Measurements from ENCODE around the gene PLEKHG7. TPM values are rescaled to one million over a fixed set of nuclear protein-coding genes. Genes with fewer than 3 reads are reported as not detected.

Gene PLEKHG7
- total RNA-seq, 8 experiments from 2014 or later: 0.05 to 0.91 (median 0.20) TPM

DNA sequence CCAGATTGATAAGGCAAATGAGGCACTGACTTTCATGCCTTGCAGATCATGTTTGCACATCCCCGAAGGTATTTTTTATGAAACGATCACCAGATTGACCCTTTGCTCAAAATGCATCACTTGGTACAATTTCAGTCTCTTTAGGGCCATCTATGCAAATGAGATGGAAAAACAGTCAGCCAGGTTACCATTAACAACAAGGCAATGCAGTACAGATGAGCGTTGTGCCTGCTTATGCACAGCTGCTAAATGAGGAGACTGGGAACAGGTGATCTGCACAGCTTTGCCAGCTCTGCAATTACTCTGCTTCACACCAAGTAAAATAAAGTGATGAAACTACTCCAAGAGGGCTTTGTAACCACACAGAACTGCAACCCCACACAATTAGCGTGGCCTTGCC lies 26.1 kb upstream of the PLEKHG7 start:
- in situ Hi-C loops (cut with MboI; ENCODE audit: low pct_unique_long_range_greater_than_20kb in 2 of 9, low sequenced_read_pairs in 9 of 9, unreplicated experiment in 9 of 9): no loop called here
- Histone ChIP-seq H3K4me3 (no peak overlapping the region), H3K4me1 (replicated peaks in 1 of 2) (no peaks in the 10 kb centered on the region), H3K27ac (no peak overlapping the region)
- 50 to 100% (median 78%) methylated on average over 1 to 4 of the region's 4 CpGs for WGBS, 10 experiments
- peak in 1 of 8 experiments; percentile 45 for ATAC-seq (replicated peaks in 6 of 8)

DNA sequence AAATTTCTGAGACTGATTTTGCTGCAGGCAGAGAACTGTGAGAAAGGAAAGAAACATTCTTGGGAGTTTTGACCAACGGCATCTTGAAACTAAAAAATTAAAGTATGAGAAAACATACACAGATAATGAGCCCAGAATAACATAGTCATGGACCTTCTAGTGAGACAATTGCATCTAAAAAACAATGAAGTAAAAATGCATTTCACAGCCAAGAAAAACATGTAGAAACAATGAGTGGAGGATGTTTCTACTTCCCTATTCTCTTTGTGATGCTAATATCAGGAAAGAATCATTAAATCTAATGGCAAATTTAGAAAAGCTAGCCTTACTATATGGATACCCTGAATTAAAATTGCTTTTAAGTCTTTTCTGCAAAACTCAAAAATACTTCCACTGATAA lies 12.2 kb upstream of the PLEKHG7 start:
- Histone ChIP-seq H3K27ac (no peak overlapping the region), H3K4me3 (no peak overlapping the region), H3K4me1 (replicated peaks in 1 of 2) (no peaks in the 10 kb centered on the region)
- WGBS, 10 experiments: 44 to 100% (median 61%) methylated on average over 1 of the region's 1 CpG; no CpG with 5 or more reads in 2 of the 10 experiments
- in situ Hi-C loops (cut with MboI; ENCODE audit: low pct_unique_long_range_greater_than_20kb in 2 of 9, low sequenced_read_pairs in 9 of 9, unreplicated experiment in 9 of 9): no loop called here
- ATAC-seq (replicated peaks in 6 of 8): no peak

DNA sequence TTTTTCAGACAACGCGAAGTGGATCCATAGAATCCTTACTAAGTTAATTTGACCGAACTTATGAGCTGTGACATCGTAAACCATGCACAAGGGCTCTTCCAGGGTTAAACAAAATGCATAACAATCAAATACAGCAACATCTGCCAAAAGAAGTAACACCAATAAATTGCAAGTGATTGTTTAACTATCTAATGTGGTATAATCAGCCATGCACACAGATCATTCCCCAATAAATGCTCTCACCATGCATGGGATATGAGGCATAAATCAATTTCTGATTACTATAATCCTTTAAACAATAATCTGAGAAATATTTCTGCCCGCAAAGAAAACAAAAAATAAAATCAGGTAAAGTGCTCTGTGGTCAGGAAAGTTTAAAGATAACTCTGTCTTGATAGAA lies 7.7 kb upstream of the PLEKHG7 start:
- H3K4me1 ChIP-seq (replicated peaks in 1 of 2): no peaks in the 10 kb centered on the region
- no peak overlapping the region for H3K4me3 ChIP-seq
- no peak overlapping the region for H3K27ac ChIP-seq
- whole genome bisulfite sequencing, 10 experiments: 63 to 100% (median 91%) methylated on average over 2 to 5 of the region's 5 CpGs; no CpG with 5 or more reads in 1 of the 10 experiments
- in situ Hi-C loops (cut with MboI; ENCODE audit: low pct_unique_long_range_greater_than_20kb in 2 of 9, low sequenced_read_pairs in 9 of 9, unreplicated experiment in 9 of 9): no loop called here
- no peak for ATAC-seq (replicated peaks in 6 of 8)

DNA sequence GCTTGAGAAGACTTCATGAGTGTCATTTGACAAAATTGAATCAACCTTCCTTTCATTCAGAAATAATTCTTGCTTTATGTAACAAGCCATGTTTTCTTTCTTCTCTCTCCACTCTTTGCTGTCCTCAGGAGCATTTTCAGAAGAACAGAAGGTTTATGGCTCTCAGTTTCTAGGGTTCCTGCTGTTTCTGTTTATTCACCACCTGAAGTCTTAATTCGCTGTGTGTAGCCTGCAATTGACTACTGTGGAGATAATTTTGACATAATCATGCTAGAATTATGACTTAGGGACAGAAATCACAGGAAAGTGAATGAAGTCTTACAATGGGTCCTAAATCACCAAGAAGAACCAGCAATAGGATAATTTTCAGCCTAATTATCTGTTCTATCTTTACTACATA lies 7.2 kb upstream of the PLEKHG7 start:
- Histone ChIP-seq H3K27ac (no peak overlapping the region), H3K4me3 (no peak overlapping the region), H3K4me1 (replicated peaks in 1 of 2) (no peaks in the 10 kb centered on the region)
- ATAC-seq (replicated peaks in 6 of 8): no peak
- 25 to 100% (median 85%) methylated on average over 1 of the region's 1 CpG; no CpG with 5 or more reads in 2 of the 10 experiments for WGBS, 10 experiments
- in situ Hi-C loops (cut with MboI; ENCODE audit: low pct_unique_long_range_greater_than_20kb in 2 of 9, low sequenced_read_pairs in 9 of 9, unreplicated experiment in 9 of 9): no loop called here

DNA sequence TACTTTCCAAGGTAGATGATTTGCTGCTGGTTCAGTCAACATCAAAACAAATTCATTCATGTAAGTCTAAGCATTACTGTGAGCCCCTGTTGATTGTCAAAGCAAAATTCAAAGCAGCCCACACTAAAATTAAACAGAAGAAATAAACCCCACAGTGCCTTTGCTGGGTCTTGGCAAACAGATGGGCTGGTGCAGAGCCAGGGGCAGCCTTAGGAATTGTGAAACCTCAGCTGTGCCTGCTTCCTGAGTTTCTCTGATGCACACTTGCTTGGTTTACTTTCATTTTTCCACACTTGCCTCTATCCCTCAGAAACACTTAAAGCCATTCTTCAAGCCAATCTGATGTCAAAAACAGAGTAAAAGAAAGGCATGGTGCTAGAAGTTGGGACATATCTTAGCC lies 6.6 kb upstream of the PLEKHG7 start:
- Histone ChIP-seq H3K27ac (no peak overlapping the region), H3K4me1 (replicated peaks in 1 of 2) (no peaks in the 10 kb centered on the region), H3K4me3 (no peak overlapping the region)
- ATAC-seq (replicated peaks in 6 of 8): peak in 2 of 8 experiments; percentile 39 to 43
- in situ Hi-C loops (cut with MboI; ENCODE audit: low pct_unique_long_range_greater_than_20kb in 2 of 9, low sequenced_read_pairs in 9 of 9, unreplicated experiment in 9 of 9): no loop called here

DNA sequence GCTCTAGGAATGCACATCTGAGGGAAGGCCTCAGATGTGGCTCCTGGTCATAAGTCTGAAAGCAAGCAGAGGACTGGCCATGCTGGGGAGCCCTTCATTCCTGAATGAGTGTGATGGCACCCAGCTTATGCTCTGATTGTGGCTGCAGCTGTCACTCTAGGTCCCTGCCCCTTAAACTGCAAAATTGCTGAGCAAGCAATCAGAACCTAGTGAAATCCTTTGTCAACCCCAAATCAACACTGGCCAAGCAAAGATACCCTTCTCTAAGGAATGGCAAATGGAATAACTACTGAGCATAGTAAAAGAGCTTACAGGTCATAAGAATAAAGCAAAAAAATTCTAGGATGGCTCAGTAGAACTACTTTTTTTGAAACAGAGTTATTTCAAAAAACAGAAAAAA lies 4.3 kb upstream of the PLEKHG7 start:
- Histone ChIP-seq H3K4me1 (replicated peaks in 1 of 2) (no peaks in the 10 kb centered on the region), H3K4me3 (no peak overlapping the region), H3K27ac (no peak overlapping the region)
- ATAC-seq (replicated peaks in 6 of 8): no peak
- in situ Hi-C loops (cut with MboI; ENCODE audit: low pct_unique_long_range_greater_than_20kb in 2 of 9, low sequenced_read_pairs in 9 of 9, unreplicated experiment in 9 of 9): no loop called here

DNA sequence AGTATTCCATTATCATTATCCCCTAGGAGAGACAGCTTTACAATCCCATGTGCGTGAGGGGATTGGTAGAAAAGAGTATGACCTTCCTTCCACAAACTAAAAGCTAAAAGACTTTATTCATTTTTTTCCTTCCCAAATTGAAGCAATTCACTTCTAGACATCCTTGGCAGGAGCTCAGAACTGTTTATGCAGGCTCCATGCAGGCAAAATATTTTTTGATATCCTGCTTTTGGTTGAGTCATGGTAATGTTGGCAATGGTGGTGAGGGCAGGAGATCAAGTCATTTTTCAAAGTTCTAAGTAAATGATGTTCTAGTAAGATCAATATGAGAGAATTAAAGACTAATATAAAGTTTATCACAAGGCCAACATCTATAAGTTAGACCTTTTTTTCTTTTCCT lies 1.3 kb upstream of the PLEKHG7 start:
- in situ Hi-C loops (cut with MboI; ENCODE audit: low pct_unique_long_range_greater_than_20kb in 2 of 9, low sequenced_read_pairs in 9 of 9, unreplicated experiment in 9 of 9): no loop called here
- WGBS, 10 experiments: 78 to 100% (median 100%) methylated on average over 1 of the region's 1 CpG; no CpG with 5 or more reads in 5 of the 10 experiments
- H3K4me3 ChIP-seq: no peak overlapping the region
- no peaks in the 10 kb centered on the region for H3K4me1 ChIP-seq (replicated peaks in 1 of 2)
- no peak overlapping the region for H3K27ac ChIP-seq
- ATAC-seq (replicated peaks in 6 of 8): no peak

DNA sequence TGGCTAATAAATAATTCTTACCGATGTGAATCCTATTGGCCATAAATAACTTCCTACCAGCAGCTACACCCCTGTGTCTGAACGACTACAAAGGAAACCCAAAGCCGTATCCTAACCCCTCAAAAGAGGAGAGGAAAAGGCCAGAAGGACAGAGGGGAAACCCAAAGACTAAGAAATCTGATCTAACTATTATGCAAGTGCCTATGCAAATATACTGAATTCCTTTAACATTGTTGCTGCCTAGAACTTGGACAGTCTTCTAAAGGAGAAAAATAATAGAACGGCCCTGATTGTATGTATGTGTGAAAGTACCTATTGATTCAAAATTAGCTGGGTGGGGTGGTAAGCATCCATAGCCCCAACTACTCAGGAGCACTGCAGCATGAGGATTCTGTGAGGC lies 997 bp downstream of the PLEKHG7 start:
- H3K27ac ChIP-seq: no peak overlapping the region
- no peaks in the 10 kb centered on the region for H3K4me1 ChIP-seq (replicated peaks in 1 of 2)
- ATAC-seq (replicated peaks in 6 of 8): peak in 3 of 8 experiments; percentile 53 to 91 (median 81)
- in situ Hi-C loops (cut with MboI; ENCODE audit: low pct_unique_long_range_greater_than_20kb in 2 of 9, low sequenced_read_pairs in 9 of 9, unreplicated experiment in 9 of 9): no loop called here
- WGBS, 10 experiments: 11 to 100% (median 75%) methylated on average over 1 to 4 of the region's 4 CpGs
- no peak overlapping the region for H3K4me3 ChIP-seq

DNA sequence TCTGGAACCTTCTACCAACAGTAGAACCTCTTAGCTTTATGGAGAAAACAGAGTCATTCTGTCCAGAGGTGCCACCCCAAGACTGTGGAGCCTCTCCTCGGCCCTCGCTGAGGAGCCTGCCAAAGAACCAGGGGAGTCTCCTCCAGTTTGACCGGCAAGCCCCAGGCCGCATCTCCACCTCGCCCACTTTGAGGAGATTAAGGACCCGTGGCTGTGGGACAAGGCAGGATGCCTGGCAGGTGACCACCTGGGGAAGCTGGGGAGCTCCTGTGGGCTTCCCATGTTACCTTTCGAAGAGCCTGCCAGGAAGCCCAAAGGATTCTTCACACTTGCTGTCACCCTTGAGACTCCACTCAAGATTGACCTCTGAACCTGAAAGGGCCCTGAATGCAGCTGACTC lies 3.8 kb downstream of the PLEKHG7 start:
- ATAC-seq (replicated peaks in 6 of 8): no peak
- WGBS, 10 experiments: 85 to 90% (median 88%) methylated on average over 2 to 6 of the region's 7 CpGs; no CpG with 5 or more reads in 6 of the 10 experiments

DNA sequence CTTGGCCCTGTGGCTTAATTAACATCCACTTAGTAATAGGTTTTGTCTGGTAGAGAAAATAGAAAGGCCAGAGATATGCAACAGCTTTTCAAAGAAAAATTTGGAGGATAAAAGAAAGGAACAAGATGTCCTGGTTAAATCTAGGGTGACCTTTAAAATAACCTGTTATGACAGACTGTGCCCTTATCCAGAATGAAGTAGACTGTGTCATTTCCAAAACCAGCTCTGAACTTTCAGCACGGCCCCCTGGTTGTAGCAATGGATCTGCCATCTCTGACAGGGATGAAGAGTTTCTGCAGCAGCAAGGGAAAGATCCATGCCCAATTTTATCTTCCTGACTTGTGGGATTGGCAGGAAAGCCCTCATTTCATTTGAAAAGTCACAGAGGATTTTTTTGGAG lies 5.1 kb downstream of the PLEKHG7 start:
- Histone ChIP-seq H3K27ac (no peak overlapping the region), H3K4me1 (replicated peaks in 1 of 2) (no peaks in the 10 kb centered on the region), H3K4me3 (no peak overlapping the region)
- 0 to 100% (median 62%) methylated on average over 1 of the region's 1 CpG; no CpG with 5 or more reads in 4 of the 10 experiments for WGBS, 10 experiments
- no peak for ATAC-seq (replicated peaks in 6 of 8)
- in situ Hi-C loops (cut with MboI; ENCODE audit: low pct_unique_long_range_greater_than_20kb in 2 of 9, low sequenced_read_pairs in 9 of 9, unreplicated experiment in 9 of 9): no loop called here

More for the DNA sequence above, 3.8 kb downstream of the PLEKHG7 start:
- in situ Hi-C loops (cut with MboI; ENCODE audit: low pct_unique_long_range_greater_than_20kb in 2 of 9, low sequenced_read_pairs in 9 of 9, unreplicated experiment in 9 of 9): no loop called here
- Histone ChIP-seq H3K4me1 (replicated peaks in 1 of 2) (no peaks in the 10 kb centered on the region), H3K27ac (no peak overlapping the region), H3K4me3 (no peak overlapping the region)

DNA sequence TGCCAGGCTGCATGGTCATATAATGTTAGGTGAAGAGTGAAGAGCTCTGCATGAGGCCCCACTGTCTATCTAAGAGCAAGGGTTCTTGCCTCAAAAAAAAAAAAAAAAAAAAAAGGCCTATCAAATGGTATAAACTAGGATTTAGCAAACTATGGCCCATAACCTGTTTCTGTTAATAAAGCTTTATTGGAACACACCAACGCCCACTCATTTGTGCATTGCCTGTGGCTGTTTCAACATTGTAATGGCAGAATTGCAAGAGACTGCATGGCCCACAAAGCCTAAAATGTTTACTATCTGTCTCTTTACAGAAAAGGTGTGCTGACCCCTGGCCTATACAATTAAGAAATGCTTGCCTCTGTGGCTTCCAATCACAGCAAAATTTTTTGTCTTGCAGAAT lies 12.8 kb downstream of the PLEKHG7 start:
- ATAC-seq (replicated peaks in 6 of 8): no peak
- Histone ChIP-seq H3K27ac (no peak overlapping the region), H3K4me1 (replicated peaks in 1 of 2) (no peaks in the 10 kb centered on the region), H3K4me3 (no peak overlapping the region)
- 50 to 100% (median 80%) methylated on average over 1 of the region's 1 CpG; no CpG with 5 or more reads in 2 of the 10 experiments for WGBS, 10 experiments
- in situ Hi-C loops (cut with MboI; ENCODE audit: low pct_unique_long_range_greater_than_20kb in 2 of 9, low sequenced_read_pairs in 9 of 9, unreplicated experiment in 9 of 9): no loop called here

DNA sequence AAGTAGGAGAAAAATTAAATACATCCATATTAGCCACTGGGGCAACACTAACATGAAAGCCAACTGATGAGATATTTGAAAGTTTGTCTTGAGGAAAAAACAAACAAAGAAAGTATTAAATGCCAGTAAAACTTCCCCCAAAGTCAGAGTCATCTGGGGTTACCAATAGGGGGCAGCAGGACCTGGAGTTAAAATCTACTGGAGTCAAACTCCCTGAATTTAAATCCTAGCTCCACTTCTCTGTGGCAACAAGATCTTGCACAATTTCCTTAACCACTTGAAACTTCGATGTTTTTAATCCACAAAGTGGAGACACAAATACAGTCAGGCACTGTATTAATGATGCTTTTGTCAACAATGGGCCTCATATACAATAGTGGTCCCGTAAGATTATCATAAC lies 14.4 kb downstream of the PLEKHG7 start:
- peak in 1 of 8 experiments; percentile 37 for ATAC-seq (replicated peaks in 6 of 8)
- Histone ChIP-seq H3K4me1 (replicated peaks in 1 of 2) (no peaks in the 10 kb centered on the region), H3K4me3 (no peak overlapping the region), H3K27ac (no peak overlapping the region)
- in situ Hi-C loops (cut with MboI; ENCODE audit: low pct_unique_long_range_greater_than_20kb in 2 of 9, low sequenced_read_pairs in 9 of 9, unreplicated experiment in 9 of 9): no loop called here
- WGBS, 10 experiments: 49 to 100% (median 88%) methylated on average over 1 to 2 of the region's 2 CpGs; no CpG with 5 or more reads in 1 of the 10 experiments

DNA sequence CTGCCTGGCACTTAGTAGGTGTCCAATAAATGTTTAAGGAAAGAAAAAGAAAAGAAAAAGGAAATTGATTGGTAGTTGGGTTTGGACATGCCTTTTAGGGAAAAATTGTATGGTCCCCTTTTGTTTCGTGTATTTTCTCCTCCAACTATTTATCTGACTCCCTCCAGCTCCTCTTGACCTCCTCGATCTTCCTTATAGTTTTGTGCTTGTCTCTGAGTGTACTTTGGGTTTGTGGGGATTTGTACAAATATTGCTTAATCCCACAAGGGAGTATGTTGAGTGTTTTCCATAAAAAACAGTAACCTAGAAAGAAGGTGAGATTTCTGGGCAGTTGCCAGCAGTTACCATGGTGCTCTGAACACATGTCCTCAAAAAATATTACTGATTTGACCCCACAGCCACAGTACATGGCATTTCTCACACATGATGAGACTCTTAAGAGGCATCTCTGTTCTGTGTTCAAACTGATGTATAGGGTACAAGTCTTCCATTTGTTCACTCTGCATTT lies 15.7 kb downstream of the PLEKHG7 start:
- ATAC-seq (replicated peaks in 6 of 8): no peak
- in situ Hi-C loops (cut with MboI; ENCODE audit: low pct_unique_long_range_greater_than_20kb in 2 of 9, low sequenced_read_pairs in 9 of 9, unreplicated experiment in 9 of 9): no loop called here
- WGBS, 10 experiments: 62 to 100% (median 88%) methylated on average over 1 to 2 of the region's 2 CpGs; no CpG with 5 or more reads in 1 of the 10 experiments
- Histone ChIP-seq H3K4me1 (replicated peaks in 1 of 2) (no peaks in the 10 kb centered on the region), H3K4me3 (no peak overlapping the region), H3K27ac (no peak overlapping the region)

DNA sequence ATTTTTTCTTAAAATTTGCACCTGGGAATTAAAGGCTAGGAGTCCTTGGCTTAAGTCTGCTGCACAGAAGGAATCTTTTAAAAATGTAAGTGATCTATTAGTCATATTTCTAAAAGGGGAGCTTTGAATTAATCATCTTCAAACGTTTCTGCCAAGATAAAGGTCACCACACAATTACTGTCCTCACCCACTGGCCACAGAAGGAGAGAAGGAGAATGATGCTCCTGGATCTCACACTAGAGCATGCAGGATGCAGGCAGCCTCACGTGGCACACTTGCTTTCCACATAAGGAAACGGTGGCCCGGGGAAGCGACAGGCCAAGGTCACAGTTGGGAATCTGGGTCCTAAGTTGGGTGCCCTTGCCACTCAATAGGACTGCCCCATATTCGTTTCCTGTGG lies 16.9 kb downstream of the PLEKHG7 start:
- no peaks in the 10 kb centered on the region for H3K4me1 ChIP-seq (replicated peaks in 1 of 2)
- no peak overlapping the region for H3K4me3 ChIP-seq
- 44 to 80% (median 60%) methylated on average over 2 to 6 of the region's 6 CpGs; no CpG with 5 or more reads in 4 of the 10 experiments for WGBS, 10 experiments
- H3K27ac ChIP-seq: no peak overlapping the region
- in situ Hi-C loops (cut with MboI; ENCODE audit: low pct_unique_long_range_greater_than_20kb in 2 of 9, low sequenced_read_pairs in 9 of 9, unreplicated experiment in 9 of 9): no loop called here
- ATAC-seq (replicated peaks in 6 of 8): peak in 1 of 8 experiments; percentile 40
